WTC11 (cell line): ENCODE measurements around the gene PFDN5. TPM values are rescaled to one million over a fixed set of nuclear protein-coding genes. Genes with fewer than 3 reads are reported as not detected.
A peak's percentile ranks its signal among the peaks of the same experiment; 100 is the strongest.

Experiments
- AR ChIP-seq: fragments of 250-450 bp; sonication (Bioruptor Pico); IDR thresholded peaks from 2 replicates; pipeline ENCODE4 v1.9.0; 2021; ENCODE audit warnings: mild to moderate bottlenecking
- ARID4B ChIP-seq: sonication (generic); formaldehyde crosslinking; IDR thresholded peaks from 2 replicates; pipeline ENCODE4 v1.8.0; 2023; ENCODE audit warnings: missing genetic modification reagents, mild to moderate bottlenecking, borderline replicate concordance
- CTCF ChIP-seq: fragments of 200-600 bp; IDR thresholded peaks from 2 replicates; pipeline ENCODE4 v1.8.0; 2022; ENCODE audit warnings: antibody characterized with exemption
- E2F5 ChIP-seq: sonication (generic); formaldehyde crosslinking; IDR thresholded peaks from 2 replicates; pipeline ENCODE4 v1.8.1; 2022; ENCODE audit warnings: mild to moderate bottlenecking, moderate library complexity, missing genetic modification reagents
- FOXJ3 ChIP-seq: sonication (generic); formaldehyde crosslinking; IDR thresholded peaks from 2 replicates; pipeline ENCODE4 v1.9.0; 2021; ENCODE audit warnings: missing genetic modification reagents, mild to moderate bottlenecking, borderline replicate concordance
- GABPB1 ChIP-seq: sonication (generic); formaldehyde crosslinking; IDR thresholded peaks from 2 replicates; pipeline ENCODE4 v1.8.1; 2023; ENCODE audit warnings: mild to moderate bottlenecking, missing genetic modification reagents
- IRF2 ChIP-seq: sonication (generic); formaldehyde crosslinking; IDR thresholded peaks from 2 replicates; pipeline ENCODE4 v1.8.0; 2022; ENCODE audit warnings: low read depth, missing genetic modification reagents, borderline replicate concordance
- MAX ChIP-seq: sonication (generic); formaldehyde crosslinking; IDR thresholded peaks from 2 replicates; pipeline ENCODE4 v1.8.0; 2022; ENCODE audit warnings: mild to moderate bottlenecking, missing genetic modification reagents
- NR1H2 ChIP-seq: sonication (generic); formaldehyde crosslinking; IDR thresholded peaks from 2 replicates; pipeline ENCODE4 v1.9.0; 2021; ENCODE audit warnings: mild to moderate bottlenecking, moderate library complexity, missing genetic modification reagents
- NR3C1 ChIP-seq: sonication (generic); formaldehyde crosslinking; conservative IDR thresholded peaks from 2 replicates; pipeline ENCODE4 v1.8.1; 2023; ENCODE audit warnings: low read depth, mild to moderate bottlenecking, missing genetic modification reagents
- PRRX2 ChIP-seq: fragments of 250-450 bp; sonication (Bioruptor Pico); IDR thresholded peaks from 2 replicates; pipeline ENCODE4 v1.8.0; 2021; ENCODE audit warnings: mild to moderate bottlenecking
- SP1 ChIP-seq: sonication (generic); formaldehyde crosslinking; conservative IDR thresholded peaks from 2 replicates; pipeline ENCODE4 v1.8.1; 2022; ENCODE audit warnings: missing genetic modification reagents
- STAT6 ChIP-seq: sonication (generic); formaldehyde crosslinking; conservative IDR thresholded peaks from 2 replicates; pipeline ENCODE4 v1.8.1; 2023; ENCODE audit warnings: mild to moderate bottlenecking, low read depth, missing genetic modification reagents, moderate library complexity
- ZBTB21 ChIP-seq: sonication (generic); formaldehyde crosslinking; IDR thresholded peaks from 2 replicates; pipeline ENCODE4 v1.8.1; 2023; ENCODE audit warnings: mild to moderate bottlenecking, missing genetic modification reagents, borderline replicate concordance
- ZBTB43 ChIP-seq: sonication (generic); formaldehyde crosslinking; IDR thresholded peaks from 2 replicates; pipeline ENCODE4 v1.8.1; 2023; ENCODE audit warnings: mild to moderate bottlenecking, missing genetic modification reagents
- ZMAT4 ChIP-seq: fragments of 250-450 bp; sonication (Bioruptor Pico); IDR thresholded peaks from 2 replicates; pipeline ENCODE4 v1.9.0; 2021; ENCODE audit warnings: mild to moderate bottlenecking
- ZNF219 ChIP-seq: sonication (generic); formaldehyde crosslinking; IDR thresholded peaks from 2 replicates; pipeline ENCODE4 v1.8.0; 2023; ENCODE audit warnings: missing genetic modification reagents, mild to moderate bottlenecking, borderline replicate concordance
- ZNF425 ChIP-seq: fragments of 250-450 bp; sonication (Bioruptor Pico); conservative IDR thresholded peaks from 2 replicates; pipeline ENCODE4 v1.9.0; 2021; ENCODE audit warnings: mild to moderate bottlenecking
- total RNA-seq: library from RNA; stranded (reverse); gene quantifications from 3 replicates; pipeline ENCODE4 v1.2.3, GENCODE V29; 2021

Gene PFDN5
- total RNA-seq, 1 experiment from 2014 or later = 263 TPM

GRCh38 chr12:53251477-53252348 lies 43.6 kb upstream of the PFDN5 start (continued):
- no peak for TF ChIP-seq ZBTB43 (CRISPR knock-in tag)
- TF ChIP-seq E2F5 = peak; percentile 71; the same call in 1 of the 2 replicates
- no peak for TF ChIP-seq CTCF
- TF ChIP-seq AR (CRISPR knock-in tag) = no peak
- no peak for TF ChIP-seq SP1
- TF ChIP-seq IRF2 (CRISPR knock-in tag) = no peak
- TF ChIP-seq STAT6 (CRISPR knock-in tag) = no peak
- TF ChIP-seq PRRX2 (CRISPR knock-in tag) = no peak
- no peak for TF ChIP-seq ZNF425 (CRISPR knock-in tag)
- TF ChIP-seq ZBTB21 (CRISPR knock-in tag) = no peak
- no peak for TF ChIP-seq FOXJ3
- TF ChIP-seq GABPB1 (CRISPR knock-in tag) = no peak
- TF ChIP-seq NR3C1 (CRISPR knock-in tag) = no peak
- TF ChIP-seq ARID4B = peak; percentile 30; the same call in 1 of the 2 replicates
- no peak for TF ChIP-seq ZNF219 (CRISPR knock-in tag)
- peak; percentile 60; the same call in 1 of the 2 replicates for TF ChIP-seq MAX
- TF ChIP-seq NR1H2 (CRISPR knock-in tag) = no peak
- no peak for TF ChIP-seq ZMAT4 (CRISPR knock-in tag)
